IMR-90 (cell line): ENCODE results near the gene GALM. TPM values are rescaled to one million over a fixed set of nuclear protein-coding genes. Genes with fewer than 3 reads are reported as not detected.

Experiments
- ATAC-seq: fragments of 200-7000 bp; cut with Tn5 transposase; 2 replicates; pipeline ENCODE4 v1.9.1; 2020; ENCODE audit warnings: low read depth, mild to moderate bottlenecking, moderate library complexity
- BruUV-seq: library from RNA; stranded (reverse); fragments of 400-500 nt; replicated peaks from 2 replicates; lab custom pipeline; 2021; lab: Mats Ljungman, UMichigan
- CTCF ChIA-PET: fragments of 300-600 bp; formaldehyde crosslinking; extraction: SDS; loops from one replicate; lab custom pipeline; 2021; ENCODE audit warnings: antibody characterized with exemption; lab: Yijun Ruan, JAX
- POLR2A ChIA-PET: fragments of 300-600 bp; sonication (Branson Sonifier 250); formaldehyde crosslinking; loops from one replicate; lab custom pipeline; 2022; ENCODE audit warnings: antibody characterized with exemption; ENCODE audit not compliant: unreplicated experiment; lab: Charles Lee
- DNase-seq: peaks from one replicate; pipeline ENCODE4 v3.0.0; 2013
- H2AFZ ChIP-seq: replicated peaks from 2 replicates; pipeline ENCODE3; 2013; ENCODE audit warnings: low read length, mild to moderate bottlenecking; ENCODE audit not compliant: poor library complexity
- H2AK5ac ChIP-seq: 2 replicates; pipeline ENCODE4 v1.6.1; 2013; ENCODE audit warnings: low read depth, low read length, inconsistent platforms
- H2AK9ac ChIP-seq: replicated peaks from 2 replicates; pipeline ENCODE3; 2013; ENCODE audit warnings: mild to moderate bottlenecking, low read depth, low read length, moderate library complexity; ENCODE audit not compliant: poor library complexity
- H2BK120ac ChIP-seq: 2 replicates; pipeline ENCODE4 v1.6.1; 2013; ENCODE audit warnings: low read depth, low read length, inconsistent platforms
- H2BK15ac ChIP-seq: 3 replicates; pipeline ENCODE4 v1.6.1; 2013; ENCODE audit warnings: low read depth, low read length, inconsistent platforms
- H2BK20ac ChIP-seq: 2 replicates; pipeline ENCODE4 v1.6.1; 2013; ENCODE audit warnings: low read depth, mild to moderate bottlenecking, inconsistent platforms, low read length, moderate library complexity
- H2BK5ac ChIP-seq: 2 replicates; pipeline ENCODE4 v1.6.1; 2013; ENCODE audit warnings: mild to moderate bottlenecking, low read depth, low read length, inconsistent platforms; ENCODE audit not compliant: poor library complexity, severe bottlenecking
- H3K14ac ChIP-seq: replicated peaks from 2 replicates; pipeline ENCODE4 v1.6.1; 2013; ENCODE audit warnings: low read depth, low read length, inconsistent platforms
- H3K18ac ChIP-seq: 2 replicates; pipeline ENCODE4 v1.6.1; 2013; ENCODE audit warnings: low read depth, low read length, control low read depth
- H3K23ac ChIP-seq: 2 replicates; pipeline ENCODE4 v1.6.1; 2013; ENCODE audit warnings: low read depth, low read length, inconsistent platforms
- H3K27ac ChIP-seq: 2 replicates; pipeline ENCODE4 v1.5.1; 2013; ENCODE audit warnings: mild to moderate bottlenecking, control low read depth, low read length; ENCODE audit not compliant: insufficient read depth
- H3K27me3 ChIP-seq: 2 replicates; pipeline ENCODE4 v1.6.1; 2013; ENCODE audit warnings: low read length; ENCODE audit not compliant: control insufficient read depth, insufficient read depth
- H3K36me3 ChIP-seq: 2 replicates; pipeline ENCODE4 v1.6.1; 2013; ENCODE audit warnings: low read length, mixed read lengths; ENCODE audit not compliant: control insufficient read depth, insufficient read depth
- H3K4ac ChIP-seq: 2 replicates; pipeline ENCODE4 v1.6.1; 2013; ENCODE audit warnings: low read depth, low read length, inconsistent platforms
- H3K4me1 ChIP-seq: 2 replicates; pipeline ENCODE4 v1.6.1; 2013; ENCODE audit warnings: low read length, mixed read lengths; ENCODE audit not compliant: control insufficient read depth, insufficient read depth
- H3K4me2 ChIP-seq: 2 replicates; pipeline ENCODE4 v1.6.1; 2013; ENCODE audit warnings: low read depth, mild to moderate bottlenecking, control low read depth, low read length, moderate library complexity
- H3K4me3 ChIP-seq: 2 replicates; pipeline ENCODE4 v1.5.1; 2013; ENCODE audit warnings: low read depth, mild to moderate bottlenecking, control low read depth, low read length, moderate library complexity; ENCODE audit not compliant: insufficient read depth
- H3K56ac ChIP-seq: 2 replicates; pipeline ENCODE4 v1.6.1; 2013; ENCODE audit warnings: low read length, inconsistent platforms; ENCODE audit not compliant: insufficient read depth; ENCODE audit errors: extremely low read depth
- H3K79me1 ChIP-seq, 2 experiments: 2 replicates each; pipeline ENCODE4 v1.6.1; 2013; ENCODE audit warnings: low read length in 2 of 2, inconsistent platforms in 1 of 2, low read depth in 1 of 2
- H3K9ac ChIP-seq: 2 replicates; pipeline ENCODE4 v1.6.1; 2013; ENCODE audit warnings: low read depth, low read length, control low read depth
- H3K9me1 ChIP-seq: 2 replicates; pipeline ENCODE4 v1.6.1; 2013; ENCODE audit warnings: low read length, inconsistent platforms; ENCODE audit not compliant: insufficient read depth
- H3K9me3 ChIP-seq: 2 replicates; pipeline ENCODE4 v1.6.1; 2013; ENCODE audit warnings: low read length; ENCODE audit not compliant: control insufficient read depth, insufficient read depth
- H4K20me1 ChIP-seq: 2 replicates; pipeline ENCODE4 v1.6.1; 2013; ENCODE audit warnings: low read length, inconsistent platforms; ENCODE audit not compliant: insufficient read depth
- H4K5ac ChIP-seq: 2 replicates; pipeline ENCODE4 v1.6.1; 2013; ENCODE audit warnings: mild to moderate bottlenecking, low read depth, low read length, control low read depth
- H4K8ac ChIP-seq, 2 experiments: 2 replicates each; pipeline ENCODE4 v1.6.1; 2013; ENCODE audit warnings: low read depth in 2 of 2, low read length in 2 of 2, control low read depth in 1 of 2, inconsistent platforms in 1 of 2
- H4K91ac ChIP-seq: 2 replicates; pipeline ENCODE4 v1.6.1; 2013; ENCODE audit warnings: low read depth, low read length, inconsistent platforms; ENCODE audit not compliant: insufficient read depth
- BHLHE40 ChIP-seq: fragments of 150-350 bp; IDR thresholded peaks from 2 replicates; pipeline ENCODE4 v1.6.1; 2016; ENCODE audit warnings: mild to moderate bottlenecking, low read depth, low read length
- CEBPB ChIP-seq: IDR thresholded peaks from 2 replicates; pipeline ENCODE4 v1.6.1; 2012; ENCODE audit warnings: low read depth, low read length, improper control_type of control experiment
- CHD1 ChIP-seq: IDR thresholded peaks from 2 replicates; pipeline ENCODE4 v1.6.1; 2012; ENCODE audit warnings: low read depth, low read length, improper control_type of control experiment
- ELK1 ChIP-seq: fragments of 150-350 bp; IDR thresholded peaks from 2 replicates; pipeline ENCODE4 v1.6.1; 2016; ENCODE audit warnings: low read depth, mild to moderate bottlenecking, low read length, moderate library complexity, borderline replicate concordance
- MAFK ChIP-seq: IDR thresholded peaks from 2 replicates; pipeline ENCODE4 v1.6.1; 2012; ENCODE audit warnings: low read depth, low read length, improper control_type of control experiment
- MAZ ChIP-seq: IDR thresholded peaks from 2 replicates; pipeline ENCODE4 v1.6.1; 2012; ENCODE audit warnings: low read depth, mild to moderate bottlenecking, low read length, improper control_type of control experiment, moderate library complexity, borderline replicate concordance
- MXI1 ChIP-seq: IDR thresholded peaks from 2 replicates; pipeline ENCODE4 v1.6.1; 2012; ENCODE audit warnings: low read depth, mild to moderate bottlenecking, low read length, moderate library complexity, borderline replicate concordance
- NFE2L2 ChIP-seq: fragments of 150-350 bp; IDR thresholded peaks from 2 replicates; pipeline ENCODE4 v1.6.1; 2016; ENCODE audit warnings: low read depth, mild to moderate bottlenecking, low read length
- RAD21 ChIP-seq: IDR thresholded peaks from 2 replicates; pipeline ENCODE4 v1.6.1; 2012; ENCODE audit warnings: low read length, improper control_type of control experiment
- USF2 ChIP-seq: fragments of 150-350 bp; IDR thresholded peaks from 2 replicates; pipeline ENCODE4 v1.6.1; 2017; ENCODE audit warnings: mild to moderate bottlenecking, antibody characterized with exemption, low read length, low read depth
- WGBS, 2 experiments: methylation state at CpG; one replicate each; pipeline versions ENCODE4 v1.1.5 to v1.1.7; 2013; ENCODE audit warnings: missing lambda C conversion rate in 2 of 2; ENCODE audit not compliant: insufficient read length in 1 of 2; ENCODE audit errors: extremely low coverage in 2 of 2; 5-methylcytosine and 5-hydroxymethylcytosine counted together
- dilution Hi-C: fragments of 300-500 bp; cut with HindIII; formaldehyde crosslinking; loops from one replicate; pipeline ENCODE4 v1.14.3; 2018; ENCODE audit warnings: low sequenced_read_pairs; ENCODE audit not compliant: unreplicated experiment
- in situ Hi-C: fragments of 300-500 bp; cut with MboI; formaldehyde crosslinking; loops from 3 replicates; pipeline ENCODE4 v1.14.3; 2019; ENCODE audit warnings: low sequenced_read_pairs, inconsistent platforms, mixed read lengths
- intact Hi-C: fragments of 100-400 bp; cut with micrococcal nuclease; formaldehyde crosslinking; loops from 2 replicates; pipeline ENCODE4 v1.10.0; 2022
- polyA plus RNA-seq, 3 experiments: library from polyadenylated mRNA; depleted of rRNA; stranded (reverse); fragments of >200 nt; gene quantifications; 2 replicates each; pipeline ENCODE4 v1.2.3, GENCODE V29; 2012; ENCODE audit warnings: low replicate concordance in 1 of 3
- total RNA-seq: library from RNA; depleted of rRNA; stranded (reverse); fragments of >200 nt; gene quantifications from 2 replicates; pipeline ENCODE4 v1.2.3, GENCODE V29; 2012

The GALM gene
- total and polyA plus RNA-seq, 2 of the 4 experiments (the other 2 are of a cell fraction): 12.1 to 24.2 TPM

- Histone ChIP-seq H3K27me3 (no peaks in the 10 kb centered on the region), H4K5ac (no peak overlapping the region), H3K79me1 (no peaks in the 10 kb centered on the region), H3K9me3 (no peaks in the 10 kb centered on the region), H3K56ac (no peak overlapping the region), H3K36me3 (no peaks in the 10 kb centered on the region), H3K9ac (no peak overlapping the region), H3K4ac (no peak overlapping the region), H2BK15ac (no peak overlapping the region), H3K4me1 (peaks cover 6% of the 10 kb centered on the region), H3K4me3 (no peak overlapping the region), H3K23ac (no peak overlapping the region), H4K8ac (no peak overlapping the region), H2BK20ac (no peak overlapping the region), H2BK120ac (no peak overlapping the region), H3K27ac (no peak overlapping the region), H3K14ac (no peak overlapping the region), H2AFZ (no peak overlapping the region), H4K20me1 (no peaks in the 10 kb centered on the region), H2AK5ac (no peak overlapping the region), H4K91ac (no peak overlapping the region), H2AK9ac (no peak overlapping the region), H3K9me1 (peaks cover 3% of the 10 kb centered on the region; the same call in 1 of the 2 replicates), H3K4me2 (no peak overlapping the region; the same call in 1 of the 2 replicates), H3K18ac (no peak overlapping the region), H2BK5ac (peak overlapping the region; percentile 60)
- in situ Hi-C loops: no loop called here
- peak; percentile 79 for DNase-seq
- peak; percentile 59 for ATAC-seq
- no TSS peak for BruUV-seq
- CTCF ChIA-PET: no interaction called here
- no peak for TF ChIP-seq ELK1
- no peak for TF ChIP-seq RAD21
- no peak for TF ChIP-seq MXI1
- no peak for TF ChIP-seq MAFK
- TF ChIP-seq CEBPB: no peak
- TF ChIP-seq USF2: no peak
- TF ChIP-seq BHLHE40: no peak
- no peak for TF ChIP-seq NFE2L2
- TF ChIP-seq MAZ: no peak
- TF ChIP-seq CHD1: no peak
- no CpG with 5 or more reads among the region's 4 CpGs for WGBS, 2 experiments
- POLR2A ChIA-PET: no interaction called here
- dilution Hi-C loops: no loop called here
- intact Hi-C loops: no loop called here
Observed at GRCh38 chr2:38765149-38765548, 99.2 kb downstream of the GALM start.
